Ecto neural progenitor cell (in vitro differentiated cells): ENCODE measurements around the gene PCDHGB1.
"Not testable (repeated sequence)": the region's sequence is repeated elsewhere in the genome, so short reads cannot be mapped to it uniquely, and the experiment has no call there.

Source experiments
- DNase-seq: peaks from one replicate; pipeline ENCODE4 v3.0.0-alpha.2; 2018; ENCODE audit warnings: low spot score

Gene PCDHGB1

GRCh38 chr5:141383345-141383744, 33.4 kb downstream of the PCDHGB1 start:
- no peak for DNase-seq

- no peak for DNase-seq
Observed at GRCh38 chr5:141384471-141385267, 34.8 kb downstream of the PCDHGB1 start.

GRCh38 chr5:141387557-141388311, 37.8 kb downstream of the PCDHGB1 start, which contains the start of gene PCDHGB4:
Gene PCDHGB4 (plus strand): TSS chr5:141387698. CDS start chr5:141387885, 187 bp downstream.
- peak; percentile 73 for DNase-seq

GRCh38 chr5:141388661-141389060, 38.8 kb downstream of the PCDHGB1 start:
- DNase-seq, result no peak

- DNase-seq, result no peak
Observed at GRCh38 chr5:141389153-141390042, 39.5 kb downstream of the PCDHGB1 start.

- no peak for DNase-seq
Observed at GRCh38 chr5:141392429-141393198, 42.7 kb downstream of the PCDHGB1 start, which contains the start of gene PCDHGA8. Gene PCDHGA8 (plus strand): TSS chr5:141392633. CDS start chr5:141392814, 181 bp downstream.

- no peak for DNase-seq
Observed at GRCh38 chr5:141393267-141393666, 43.4 kb downstream of the PCDHGB1 start.

- DNase-seq, result not testable (repeated sequence)
Observed at GRCh38 chr5:141394401-141395187, 44.7 kb downstream of the PCDHGB1 start.

GRCh38 chr5:141397756-141398551, 48.1 kb downstream of the PCDHGB1 start, which contains the start of gene PCDHGB5:
Gene PCDHGB5 (plus strand): TSS chr5:141397947. CDS start chr5:141398128, 181 bp downstream.
- DNase-seq, result not testable (repeated sequence)

- DNase-seq, result no peak
Observed at GRCh38 chr5:141398608-141399007, 48.7 kb downstream of the PCDHGB1 start.

GRCh38 chr5:141399555-141400258, 49.8 kb downstream of the PCDHGB1 start:
- DNase-seq, result no peak
